DOHH2 (cell line): ENCODE results near the gene KDM1A.

Source experiments
- H3F3A ChIP-seq: fragments of 200-600 bp; sonication (generic), shearing (Covaris generic); 2 replicates; pipeline ENCODE4 v1.6.0; 2016; ENCODE audit warnings: antibody characterized with exemption, mild to moderate bottlenecking; ENCODE audit not compliant: control insufficient read depth, insufficient read depth
- H3K27ac ChIP-seq: fragments of 200-600 bp; sonication (generic); 2 replicates; pipeline ENCODE4 v1.5.1; 2014; ENCODE audit warnings: low read depth, mild to moderate bottlenecking, low read length, moderate library complexity
- H3K27me3 ChIP-seq: fragments of 200-600 bp; sonication (generic); 2 replicates; pipeline ENCODE4 v1.6.1; 2014; ENCODE audit warnings: mild to moderate bottlenecking, low read length, mixed read lengths; ENCODE audit not compliant: control insufficient read depth
- H3K36me3 ChIP-seq: fragments of 200-600 bp; sonication (generic); 2 replicates; pipeline ENCODE4 v1.6.1; 2014; ENCODE audit warnings: mild to moderate bottlenecking, low read length, moderate library complexity, mixed read lengths; ENCODE audit not compliant: control insufficient read depth
- H3K4me1 ChIP-seq: fragments of 200-600 bp; sonication (generic); 2 replicates; pipeline ENCODE4 v1.6.1; 2014; ENCODE audit warnings: mild to moderate bottlenecking, low read length, mixed read lengths; ENCODE audit not compliant: control insufficient read depth
- H3K4me2 ChIP-seq: fragments of 200-600 bp; sonication (generic); 2 replicates; pipeline ENCODE4 v1.6.0; 2014; ENCODE audit warnings: mild to moderate bottlenecking, low read length, moderate library complexity
- H3K4me3 ChIP-seq: fragments of 200-600 bp; sonication (generic); 2 replicates; pipeline ENCODE4 v1.5.1; 2014; ENCODE audit warnings: mild to moderate bottlenecking, low read length, mixed read lengths
- H3K79me2 ChIP-seq: fragments of 200-600 bp; sonication (generic); 2 replicates; pipeline ENCODE4 v1.6.1; 2014; ENCODE audit warnings: mild to moderate bottlenecking, low read length, mixed read lengths; ENCODE audit not compliant: control insufficient read depth
- H3K9me2 ChIP-seq: fragments of 200-600 bp; sonication (generic); replicated peaks from 2 replicates; pipeline ENCODE4 v1.6.1; 2014; ENCODE audit warnings: mild to moderate bottlenecking, low read length, mixed read lengths; ENCODE audit not compliant: control insufficient read depth
- H3K9me3 ChIP-seq: fragments of 200-600 bp; sonication (generic); 2 replicates; pipeline ENCODE4 v1.6.1; 2014; ENCODE audit warnings: antibody characterized with exemption, low read length, mixed read lengths; ENCODE audit not compliant: control insufficient read depth, insufficient read depth
- H4K20me1 ChIP-seq: fragments of 200-600 bp; sonication (generic); 2 replicates; pipeline ENCODE4 v1.6.0; 2014; ENCODE audit warnings: low read depth, mild to moderate bottlenecking, antibody characterized with exemption, low read length, moderate library complexity; ENCODE audit not compliant: control insufficient read depth, insufficient read depth
- CTCF ChIP-seq: fragments of 200-600 bp; sonication (generic); IDR thresholded peaks from one replicate; pipeline ENCODE4 v1.5.1; 2014; ENCODE audit warnings: antibody characterized with exemption, mild to moderate bottlenecking, low read depth, low read length; ENCODE audit not compliant: poor library complexity, severe bottlenecking
- EZH2phosphoT487 ChIP-seq: fragments of 200-600 bp; sonication (generic); IDR thresholded peaks from 2 replicates; pipeline ENCODE4 v1.6.1; 2017; ENCODE audit warnings: borderline replicate concordance, mild to moderate bottlenecking, antibody characterized with exemption, low read length, moderate library complexity, mixed read lengths

Gene KDM1A

DNA sequence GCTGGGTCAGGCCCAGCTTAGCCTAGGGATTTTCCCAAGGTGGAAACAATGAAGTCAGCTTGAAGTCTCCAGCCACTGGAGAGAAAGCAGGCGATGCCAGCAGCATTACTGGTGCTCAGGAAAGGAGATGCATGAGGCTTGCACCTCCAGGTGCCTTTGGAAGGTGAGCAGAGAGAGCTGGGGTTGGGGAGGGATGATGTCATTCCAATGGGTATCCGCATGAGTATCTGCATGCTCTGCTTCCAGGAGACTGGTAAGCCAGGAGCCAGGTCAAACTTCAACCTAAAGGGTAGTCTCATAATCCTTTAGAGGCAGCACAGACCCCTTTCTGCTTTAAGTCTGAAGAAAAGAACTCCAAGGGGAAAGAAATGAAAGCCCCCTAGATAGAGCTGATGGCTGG, 68.8 kb downstream of the KDM1A start:
- Histone ChIP-seq H4K20me1 (no peaks in the 10 kb centered on the region), H3F3A (no peaks in the 10 kb centered on the region; the same call in 1 of the 2 replicates), H3K9me3 (no peaks in the 10 kb centered on the region), H3K36me3 (peaks cover 56% of the 10 kb centered on the region), H3K4me3 (no peak overlapping the region), H3K27ac (no peak overlapping the region), H3K9me2 (no peaks in the 10 kb centered on the region), H3K4me1 (no peaks in the 10 kb centered on the region), H3K4me2 (no peak overlapping the region), H3K79me2 (no peaks in the 10 kb centered on the region), H3K27me3 (no peaks in the 10 kb centered on the region)
- TF ChIP-seq CTCF: no peak
- TF ChIP-seq EZH2phosphoT487: no peak

- Histone ChIP-seq H3K9me3 (no peaks in the 10 kb centered on the region), H4K20me1 (no peaks in the 10 kb centered on the region), H3K27me3 (no peaks in the 10 kb centered on the region), H3K4me3 (no peak overlapping the region), H3K4me2 (no peak overlapping the region), H3K36me3 (peaks cover 49% of the 10 kb centered on the region), H3K4me1 (no peaks in the 10 kb centered on the region), H3K9me2 (no peaks in the 10 kb centered on the region), H3F3A (no peaks in the 10 kb centered on the region; the same call in 1 of the 2 replicates), H3K27ac (no peak overlapping the region), H3K79me2 (no peaks in the 10 kb centered on the region)
- TF ChIP-seq CTCF (no peak), EZH2phosphoT487 (no peak)
These were observed 70.8 kb downstream of the KDM1A start for GRCh38 chr1:23090056-23090455.

DNA sequence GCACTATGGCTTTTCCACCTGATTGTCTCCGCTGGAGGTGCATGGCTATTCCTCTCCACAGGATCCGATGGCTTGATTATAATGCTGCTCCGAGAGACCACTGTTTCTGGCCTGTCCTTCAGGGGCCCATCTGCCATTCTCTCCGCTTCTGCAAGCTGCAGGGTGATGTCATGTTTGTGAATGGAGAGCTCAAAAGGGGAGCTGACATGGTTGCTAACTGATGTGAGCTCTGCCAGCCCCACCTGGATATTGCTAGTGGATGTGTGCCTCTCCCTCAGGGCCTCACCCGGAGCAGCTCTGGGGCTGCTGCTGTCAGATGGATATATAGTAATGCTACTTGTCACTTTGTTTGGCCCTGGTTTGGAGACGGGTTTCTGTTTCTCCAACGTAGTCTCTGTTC, 72.3 kb downstream of the KDM1A start:
- no peak overlapping the region for H3K4me2 ChIP-seq
- H3K4me3 ChIP-seq: no peak overlapping the region
- H4K20me1 ChIP-seq: no peaks in the 10 kb centered on the region
- H3F3A ChIP-seq: no peaks in the 10 kb centered on the region; the same call in 1 of the 2 replicates
- TF ChIP-seq EZH2phosphoT487 (no peak), CTCF (no peak)
- H3K79me2 ChIP-seq: no peaks in the 10 kb centered on the region
- H3K9me2 ChIP-seq: no peaks in the 10 kb centered on the region
- H3K27ac ChIP-seq: no peak overlapping the region
- H3K9me3 ChIP-seq: no peaks in the 10 kb centered on the region
- no peaks in the 10 kb centered on the region for H3K27me3 ChIP-seq
- H3K36me3 ChIP-seq: peaks cover 38% of the 10 kb centered on the region
- no peaks in the 10 kb centered on the region for H3K4me1 ChIP-seq
